Fibroblast of skin of right quadriceps (primary cell): ENCODE data around the gene MISP3.
A peak's percentile ranks its signal among the peaks of the same experiment; 100 is the strongest.

Experiments used
- DNase-seq: peaks from one replicate; pipeline ENCODE4 v3.0.0-alpha.2; 2013

The MISP3 gene

GRCh38 chr19:14081797-14082674, 9.4 kb downstream of the MISP3 start:
- no peak for DNase-seq

GRCh38 chr19:14082675-14082960, 10.0 kb downstream of the MISP3 start:
- no peak for DNase-seq

- DNase-seq: no peak
Measured at GRCh38 chr19:14085309-14085995, 12.9 kb downstream of the MISP3 start, which contains the start of gene C19orf67. Gene C19orf67, minus strand, starts transcription at chr19:14085783. Its CDS starts 156 bp downstream, at chr19:14085627.

GRCh38 chr19:14086098-14086497, 13.5 kb downstream of the MISP3 start:
- no peak for DNase-seq

GRCh38 chr19:14088634-14089411, 16.2 kb downstream of the MISP3 start:
- DNase-seq: no peak

- DNase-seq: peak; percentile 21
Measured at GRCh38 chr19:14089412-14089661, 16.8 kb downstream of the MISP3 start.

GRCh38 chr19:14089662-14090508, 17.3 kb downstream of the MISP3 start:
- DNase-seq: peak; percentile 58

- DNase-seq: peak; percentile 92
Measured at GRCh38 chr19:14090509-14091080, 18.0 kb downstream of the MISP3 start, which contains the start of gene SAMD1. Gene SAMD1, minus strand, starts transcription at chr19:14090751.

- DNase-seq: peak; percentile 65
Measured at GRCh38 chr19:14091081-14091812, 18.7 kb downstream of the MISP3 start.

GRCh38 chr19:14091813-14092462, 19.4 kb downstream of the MISP3 start:
- no peak for DNase-seq

GRCh38 chr19:14093117-14093823, 20.7 kb downstream of the MISP3 start:
- DNase-seq: no peak

- DNase-seq: no peak
Measured at GRCh38 chr19:14094854-14095253, 22.3 kb downstream of the MISP3 start.

GRCh38 chr19:14096272-14096992, 23.8 kb downstream of the MISP3 start:
- DNase-seq: no peak

GRCh38 chr19:14097532-14098151, 25.1 kb downstream of the MISP3 start:
- DNase-seq: no peak

- no peak for DNase-seq
Measured at GRCh38 chr19:14101003-14101545, 28.5 kb downstream of the MISP3 start.

- no peak for DNase-seq
Measured at GRCh38 chr19:14102102-14102696, 29.6 kb downstream of the MISP3 start.

- no peak for DNase-seq
Measured at GRCh38 chr19:14102756-14103155, 30.2 kb downstream of the MISP3 start.

GRCh38 chr19:14103310-14103709, 30.7 kb downstream of the MISP3 start:
- no peak for DNase-seq

- no peak for DNase-seq
Measured at GRCh38 chr19:14105680-14106079, 33.1 kb downstream of the MISP3 start.
